ENCODE measurements around the gene PCDH19. TPM values are rescaled to one million over a fixed set of nuclear protein-coding genes. Genes with fewer than 3 reads are reported as not detected.
A peak's percentile ranks its signal among the peaks of the same experiment; 100 is the strongest.

PCDH19 gene
- total RNA-seq, 1 experiment from 2014 or later: 0.70 TPM

DNA sequence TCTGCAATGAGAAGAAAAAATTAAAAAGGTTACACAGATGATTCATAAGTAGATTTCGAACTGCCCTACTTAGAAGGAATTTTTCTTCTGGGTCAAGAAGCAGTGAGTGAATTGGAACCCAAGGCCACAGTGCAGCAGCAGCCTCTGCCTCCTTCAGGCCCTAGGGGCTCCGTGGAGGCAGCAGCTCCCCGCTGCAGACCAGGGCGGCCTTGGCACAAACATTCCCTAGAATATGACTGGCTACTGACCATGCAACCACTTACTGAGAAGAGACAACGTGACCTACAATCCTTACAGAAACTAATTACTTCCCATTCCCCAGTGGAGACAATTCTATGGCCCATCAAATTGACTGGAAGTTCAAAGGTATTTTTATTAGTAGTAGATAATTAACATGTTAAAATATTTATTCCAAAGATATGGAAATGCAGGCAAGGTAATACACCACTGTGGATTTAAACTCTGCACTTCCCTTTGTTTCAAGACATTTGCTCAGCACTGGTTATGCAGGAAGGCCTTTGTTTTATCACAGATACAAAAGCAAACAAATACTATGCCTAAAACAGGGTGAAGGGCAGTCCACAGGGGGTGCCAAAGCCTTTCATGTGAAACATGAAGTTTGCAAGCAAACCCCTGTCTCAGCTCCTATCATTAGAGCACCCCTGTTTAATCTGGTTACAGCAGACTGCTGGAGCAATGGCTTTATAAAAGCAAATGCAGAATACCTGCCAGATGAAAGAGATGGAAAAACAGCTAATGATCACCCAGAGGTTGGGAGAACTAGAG lies 59.2 kb downstream of the PCDH19 start:
- ChIA-PET CTCF (interaction anchor here (0.6 kb wide), 1 partner anchor 68 kb away, joined by 3 read pairs; no protein-coding TSS in a partner anchor), POLR2A (no interaction called here)
- H3K9me3 Mint-ChIP-seq (ENCODE audit: unreplicated experiment): no peaks in the 10 kb centered on the region
- DNase-seq (ENCODE audit: unreplicated experiment): no peak
- no peak overlapping the region for H3K4me3 Mint-ChIP-seq (ENCODE audit: unreplicated experiment)
- no peaks in the 10 kb centered on the region for H3K36me3 Mint-ChIP-seq (ENCODE audit: insufficient read depth, unreplicated experiment)
- H3K4me1 Mint-ChIP-seq (ENCODE audit: insufficient read depth, unreplicated experiment): peaks cover 8% of the 10 kb centered on the region
- BruUV-seq (replicated peaks): no TSS peak
- no peak overlapping the region for H3K27ac Mint-ChIP-seq (ENCODE audit: low read depth, unreplicated experiment)
- peaks cover 57% of the 10 kb centered on the region for H3K27me3 Mint-ChIP-seq (ENCODE audit: insufficient read depth, unreplicated experiment)
- no peak for TF ChIP-seq CTCF (IDR thresholded peaks at IDR 0.05; ENCODE audit: unreplicated experiment)
- intact Hi-C loops (cut with micrococcal nuclease): no loop called here

GRCh38 chrX:100349391-100349790 lies 60.7 kb downstream of the PCDH19 start:
- POLR2A ChIA-PET: no interaction called here
- TF ChIP-seq CTCF (IDR thresholded peaks at IDR 0.05; ENCODE audit: unreplicated experiment): no peak

DNA sequence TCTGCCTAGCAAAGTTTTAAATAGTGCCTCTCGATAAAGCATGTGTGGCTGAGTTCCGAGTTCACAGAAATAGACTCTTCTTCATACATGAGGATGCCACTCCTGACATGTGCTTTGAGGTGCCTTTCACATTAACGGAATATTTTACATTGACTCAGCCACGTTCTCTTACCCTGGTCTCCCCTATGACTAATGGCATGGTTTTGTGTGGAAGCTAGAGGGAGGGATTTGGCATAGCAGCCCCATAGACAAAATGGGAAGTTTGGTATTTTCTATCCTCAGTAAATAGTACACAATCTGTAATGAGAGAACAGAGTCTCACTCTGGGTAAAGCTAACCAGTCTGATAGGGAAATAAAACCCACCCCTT lies 68.9 kb downstream of the PCDH19 start:
- H3K9me3 Mint-ChIP-seq (ENCODE audit: unreplicated experiment): no peaks in the 10 kb centered on the region
- H3K4me1 Mint-ChIP-seq (ENCODE audit: insufficient read depth, unreplicated experiment): no peaks in the 10 kb centered on the region
- no peak overlapping the region for H3K27ac Mint-ChIP-seq (ENCODE audit: low read depth, unreplicated experiment)
- no peak for TF ChIP-seq CTCF (IDR thresholded peaks at IDR 0.05; ENCODE audit: unreplicated experiment)
- peaks cover 53% of the 10 kb centered on the region for H3K27me3 Mint-ChIP-seq (ENCODE audit: insufficient read depth, unreplicated experiment)
- no peak overlapping the region for H3K4me3 Mint-ChIP-seq (ENCODE audit: unreplicated experiment)
- ChIA-PET POLR2A (no interaction called here), CTCF (interaction anchor here (1.0 to 1.1 kb wide), 2 partner anchors 25 to 27 kb away, joined by 3 read pairs; no protein-coding TSS in a partner anchor)
- peak; percentile 16 for DNase-seq (ENCODE audit: unreplicated experiment)
- intact Hi-C loops (cut with micrococcal nuclease): no loop called here
- no TSS peak for BruUV-seq (replicated peaks)
- H3K36me3 Mint-ChIP-seq (ENCODE audit: insufficient read depth, unreplicated experiment): no peaks in the 10 kb centered on the region

More at GRCh38 chrX:100349391-100349790, 60.7 kb downstream of the PCDH19 start:
- no peak overlapping the region for H3K4me3 Mint-ChIP-seq (ENCODE audit: unreplicated experiment)
- H3K36me3 Mint-ChIP-seq (ENCODE audit: insufficient read depth, unreplicated experiment): no peaks in the 10 kb centered on the region
- CTCF ChIA-PET: interaction anchor here (1.9 kb wide), 1 partner anchor 18 kb away, joined by 8 read pairs; no protein-coding TSS in a partner anchor
- peaks cover 8% of the 10 kb centered on the region for H3K4me1 Mint-ChIP-seq (ENCODE audit: insufficient read depth, unreplicated experiment)
- H3K27ac Mint-ChIP-seq (ENCODE audit: low read depth, unreplicated experiment): no peak overlapping the region
- no peak for DNase-seq (ENCODE audit: unreplicated experiment)
- intact Hi-C loops (cut with micrococcal nuclease): no loop called here
- peaks cover 47% of the 10 kb centered on the region for H3K27me3 Mint-ChIP-seq (ENCODE audit: insufficient read depth, unreplicated experiment)
- no peaks in the 10 kb centered on the region for H3K9me3 Mint-ChIP-seq (ENCODE audit: unreplicated experiment)
- BruUV-seq (replicated peaks): no TSS peak

GRCh38 chrX:100340491-100341141 lies 69.5 kb downstream of the PCDH19 start:
- intact Hi-C loops (cut with micrococcal nuclease): no loop called here
- no peak for DNase-seq (ENCODE audit: unreplicated experiment)
- no peaks in the 10 kb centered on the region for H3K9me3 Mint-ChIP-seq (ENCODE audit: unreplicated experiment)
- TF ChIP-seq CTCF (IDR thresholded peaks at IDR 0.05; ENCODE audit: unreplicated experiment): no peak
- H3K4me1 Mint-ChIP-seq (ENCODE audit: insufficient read depth, unreplicated experiment): no peaks in the 10 kb centered on the region
- no peak overlapping the region for H3K4me3 Mint-ChIP-seq (ENCODE audit: unreplicated experiment)
- no peaks in the 10 kb centered on the region for H3K36me3 Mint-ChIP-seq (ENCODE audit: insufficient read depth, unreplicated experiment)
- no peak overlapping the region for H3K27ac Mint-ChIP-seq (ENCODE audit: low read depth, unreplicated experiment)
- ChIA-PET POLR2A (no interaction called here), CTCF (interaction anchor here (1.0 to 1.1 kb wide), 2 partner anchors 25 to 27 kb away, joined by 3 read pairs; no protein-coding TSS in a partner anchor)
- peaks cover 59% of the 10 kb centered on the region for H3K27me3 Mint-ChIP-seq (ENCODE audit: insufficient read depth, unreplicated experiment)
- no TSS peak for BruUV-seq (replicated peaks)
